ENCODE measurements around the gene C1orf21. TPM values are rescaled to one million over a fixed set of nuclear protein-coding genes. Genes with fewer than 3 reads are reported as not detected.

The C1orf21 gene
- total RNA-seq, 2 donors from 2014 or later, result 68.1 to 81.1 TPM

GRCh38 chr1:184489908-184490307, 103.1 kb downstream of the C1orf21 start:
- intact Hi-C loops (cut with DNase I), result no loop called here
- Histone ChIP-seq H3K9me3 (no peaks in the 10 kb centered on the region), H3K9ac (ENCODE audit: low read depth in 2 of 2, low read length in 2 of 2) (no peak overlapping the region), H3K27me3 (no peaks in the 10 kb centered on the region), H3K27ac (no peak overlapping the region), H3K4me3 (no peak overlapping the region), H3K4me1 (peaks cover 37% of the 10 kb centered on the region), H3K36me3 (no peaks in the 10 kb centered on the region)
- DNase-seq, result no peak
- TF ChIP-seq CTCF (IDR thresholded peaks at IDR 0.05), result no peak

- no peaks in the 10 kb centered on the region for H3K27me3 ChIP-seq
- no peaks in the 10 kb centered on the region for H3K9me3 ChIP-seq
- H3K4me3 ChIP-seq, result no peak overlapping the region
- peak overlapping the region; percentile 74 for H3K27ac ChIP-seq
- TF ChIP-seq CTCF (IDR thresholded peaks at IDR 0.05), result no peak
- intact Hi-C loops (cut with DNase I), result no loop called here
- peak overlapping the region in 1 of 2 donors; percentile 51 for H3K9ac ChIP-seq (ENCODE audit: low read depth in 2 of 2, low read length in 2 of 2)
- no peaks in the 10 kb centered on the region for H3K36me3 ChIP-seq
- no peak for DNase-seq
- peaks cover 30% of the 10 kb centered on the region for H3K4me1 ChIP-seq
Measured at GRCh38 chr1:184492536-184492935, 105.7 kb downstream of the C1orf21 start.

- no peak for TF ChIP-seq CTCF (IDR thresholded peaks at IDR 0.05)
- DNase-seq, result no peak
Measured at GRCh38 chr1:184493987-184494388, 107.2 kb downstream of the C1orf21 start.

GRCh38 chr1:184494929-184495328, 108.1 kb downstream of the C1orf21 start:
- no peaks in the 10 kb centered on the region for H3K27me3 ChIP-seq
- intact Hi-C loops (cut with DNase I), result no loop called here
- no peak for DNase-seq
- no peak overlapping the region for H3K4me3 ChIP-seq
- TF ChIP-seq CTCF (IDR thresholded peaks at IDR 0.05), result no peak
- no peaks in the 10 kb centered on the region for H3K36me3 ChIP-seq
- H3K4me1 ChIP-seq, result peaks cover 29% of the 10 kb centered on the region
- no peak overlapping the region for H3K9ac ChIP-seq (ENCODE audit: low read depth in 2 of 2, low read length in 2 of 2)
- no peak overlapping the region for H3K27ac ChIP-seq
- H3K9me3 ChIP-seq, result no peaks in the 10 kb centered on the region

More at GRCh38 chr1:184493987-184494388, 107.2 kb downstream of the C1orf21 start:
- H3K36me3 ChIP-seq, result no peaks in the 10 kb centered on the region
- H3K9ac ChIP-seq (ENCODE audit: low read depth in 2 of 2, low read length in 2 of 2), result peak overlapping the region in 1 of 2 donors; percentile 43
- H3K27me3 ChIP-seq, result no peaks in the 10 kb centered on the region
- peaks cover 30% of the 10 kb centered on the region for H3K4me1 ChIP-seq
- no peak overlapping the region for H3K4me3 ChIP-seq
- intact Hi-C loops (cut with DNase I), result no loop called here
- no peaks in the 10 kb centered on the region for H3K9me3 ChIP-seq
- H3K27ac ChIP-seq, result peak overlapping the region; percentile 74

GRCh38 chr1:184497959-184498723, 111.3 kb downstream of the C1orf21 start:
- H3K4me1 ChIP-seq, result peaks cover 5% of the 10 kb centered on the region
- no peaks in the 10 kb centered on the region for H3K27me3 ChIP-seq
- intact Hi-C loops (cut with DNase I), result no loop called here
- H3K27ac ChIP-seq, result no peak overlapping the region
- no peaks in the 10 kb centered on the region for H3K36me3 ChIP-seq
- H3K9me3 ChIP-seq, result no peaks in the 10 kb centered on the region
- DNase-seq, result no peak
- TF ChIP-seq CTCF (IDR thresholded peaks at IDR 0.05), result no peak
- no peak overlapping the region for H3K4me3 ChIP-seq
- H3K9ac ChIP-seq (ENCODE audit: low read depth in 2 of 2, low read length in 2 of 2), result no peak overlapping the region
